GM11168 (cell line): Measurements from ENCODE around the gene TM4SF5.

Source experiments
- in situ Hi-C: fragments of 300-500 bp; cut with MboI; formaldehyde crosslinking; loops from one replicate; pipeline ENCODE4 v1.12.0; 2022; ENCODE audit warnings: low sequenced_read_pairs; ENCODE audit not compliant: unreplicated experiment

TM4SF5 gene, protein sequence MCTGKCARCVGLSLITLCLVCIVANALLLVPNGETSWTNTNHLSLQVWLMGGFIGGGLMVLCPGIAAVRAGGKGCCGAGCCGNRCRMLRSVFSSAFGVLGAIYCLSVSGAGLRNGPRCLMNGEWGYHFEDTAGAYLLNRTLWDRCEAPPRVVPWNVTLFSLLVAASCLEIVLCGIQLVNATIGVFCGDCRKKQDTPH

DNA sequence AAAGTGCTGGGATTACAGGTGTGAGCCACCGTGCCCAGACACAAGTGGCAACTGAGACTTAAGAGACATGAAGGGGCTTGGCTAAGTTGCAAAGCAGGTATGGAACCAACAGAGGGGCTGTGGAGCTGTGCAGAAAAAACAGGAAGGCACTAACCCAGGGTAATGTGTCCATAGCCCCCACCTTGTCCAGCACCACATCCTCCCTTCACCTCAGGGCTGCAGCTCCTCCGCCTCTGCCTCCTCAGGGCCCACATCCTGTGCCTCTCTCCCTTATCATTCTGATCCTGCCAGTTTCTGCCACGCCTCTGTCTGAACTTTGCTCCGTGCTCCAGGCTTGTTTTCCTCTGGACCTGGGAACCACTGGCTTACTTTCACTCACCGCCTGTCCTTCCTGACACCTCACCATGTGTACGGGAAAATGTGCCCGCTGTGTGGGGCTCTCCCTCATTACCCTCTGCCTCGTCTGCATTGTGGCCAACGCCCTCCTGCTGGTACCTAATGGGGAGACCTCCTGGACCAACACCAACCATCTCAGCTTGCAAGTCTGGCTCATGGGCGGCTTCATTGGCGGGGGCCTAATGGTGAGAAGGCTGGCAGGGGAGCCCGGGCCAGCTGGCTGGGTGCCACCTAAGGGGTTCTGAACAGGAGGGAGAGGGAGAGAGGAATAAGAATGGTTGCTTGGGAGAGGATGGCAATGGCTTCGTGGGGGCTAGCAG is at the start of gene TM4SF5:
Gene TM4SF5 (plus strand): TSS at position 368 of the 716 bp plus-strand sequence. CDS start 37 bp downstream, at position 405.
- in situ Hi-C loops: no loop called here

DNA sequence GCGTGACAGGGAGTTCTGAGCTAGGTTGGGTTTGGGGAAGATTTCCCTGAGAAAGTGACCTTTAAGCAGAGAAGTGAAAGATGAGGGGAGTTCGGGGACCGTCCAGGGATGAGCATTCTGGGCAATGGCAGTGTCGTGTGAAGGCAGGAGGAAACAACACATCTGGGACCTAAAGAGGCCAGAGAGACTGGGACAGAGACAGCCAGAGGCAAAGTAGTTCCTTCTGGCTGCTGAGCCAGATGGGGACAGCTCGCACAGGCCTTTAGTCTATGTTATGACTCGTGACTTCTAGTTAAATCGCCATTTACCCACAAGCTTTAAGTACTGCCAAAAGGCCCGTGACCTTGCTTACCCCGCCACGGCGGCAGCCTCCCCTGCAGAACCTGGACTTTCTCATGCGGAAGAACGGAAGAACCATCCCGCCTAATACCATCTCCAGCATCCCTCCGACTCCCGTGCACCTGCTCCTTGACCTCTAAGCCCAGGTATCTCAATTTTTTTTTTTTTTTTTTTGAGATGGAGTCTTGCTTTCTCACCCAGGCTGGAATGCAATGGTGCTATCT is 48.9 kb upstream of the TM4SF5 start:
- in situ Hi-C loops: no loop called here

DNA sequence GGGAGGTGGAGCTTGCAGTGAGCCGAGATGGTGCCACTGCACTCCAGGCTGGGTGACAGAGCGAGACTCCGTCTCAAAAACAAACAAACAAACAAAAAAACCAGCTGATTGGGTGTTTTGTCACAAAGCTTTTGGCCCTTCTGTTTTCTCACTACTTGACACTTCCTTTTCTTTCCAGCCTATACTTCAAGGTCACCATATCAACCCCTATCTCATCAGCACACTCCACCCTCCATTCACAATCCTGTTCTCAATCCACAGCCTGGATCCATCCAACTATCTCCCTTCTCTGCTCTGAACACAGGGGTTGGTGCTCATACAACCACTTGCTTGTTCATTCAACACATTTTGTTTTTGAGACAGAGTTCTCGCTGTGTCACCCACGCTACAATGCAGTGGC is 47.0 kb upstream of the TM4SF5 start:
- in situ Hi-C loops: no loop called here

DNA sequence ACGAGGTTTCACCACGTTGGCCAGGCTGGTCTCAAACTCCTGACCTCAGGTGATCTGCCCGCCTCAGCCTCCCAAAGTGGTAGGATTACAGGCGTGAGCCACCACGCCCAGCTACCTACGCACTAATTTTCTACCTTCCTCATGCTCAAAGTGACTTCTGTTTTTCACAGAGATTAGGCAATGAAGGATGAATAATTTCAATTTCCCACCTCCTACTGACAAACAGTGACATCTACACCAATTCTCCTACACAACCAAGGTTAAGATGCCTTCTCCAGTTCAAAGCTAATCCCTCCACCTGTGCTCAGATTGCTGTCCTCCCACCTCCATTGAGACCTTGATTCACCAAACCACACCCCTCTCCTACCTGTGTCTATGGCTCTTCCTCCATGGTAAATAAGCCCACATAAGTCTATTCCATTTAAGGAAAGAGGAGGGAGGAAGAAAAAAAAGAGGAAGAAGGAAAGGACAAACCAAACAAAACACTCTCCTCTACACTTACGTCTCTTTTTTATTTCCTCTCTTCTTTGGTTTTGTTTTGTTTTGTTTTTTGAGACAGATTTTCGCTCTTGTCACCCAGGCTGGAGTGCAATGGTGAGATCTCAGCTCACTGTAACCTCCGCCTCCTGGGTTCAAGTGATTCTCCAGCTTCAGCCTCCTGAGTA is 45.9 kb upstream of the TM4SF5 start:
- in situ Hi-C loops: no loop called here

DNA sequence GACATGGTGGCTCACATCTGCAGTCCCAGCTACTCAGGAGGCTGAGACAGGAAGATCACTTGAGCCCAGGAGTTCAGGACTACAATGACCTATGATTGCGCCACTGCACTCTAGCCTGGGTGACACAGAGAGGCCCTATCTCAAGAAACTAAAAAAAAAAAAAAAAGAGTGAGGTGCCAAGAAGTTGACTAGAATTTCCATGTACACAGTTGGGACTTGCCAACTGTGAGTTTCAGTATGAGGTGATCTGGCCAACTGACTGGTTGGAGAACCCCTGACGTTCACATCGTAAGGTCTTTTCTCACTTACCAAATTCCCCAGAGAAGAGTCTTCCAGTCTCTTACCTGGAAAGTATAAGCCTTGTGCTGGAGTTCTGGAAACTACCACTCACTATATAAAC is 43.6 kb upstream of the TM4SF5 start:
- in situ Hi-C loops: no loop called here

DNA sequence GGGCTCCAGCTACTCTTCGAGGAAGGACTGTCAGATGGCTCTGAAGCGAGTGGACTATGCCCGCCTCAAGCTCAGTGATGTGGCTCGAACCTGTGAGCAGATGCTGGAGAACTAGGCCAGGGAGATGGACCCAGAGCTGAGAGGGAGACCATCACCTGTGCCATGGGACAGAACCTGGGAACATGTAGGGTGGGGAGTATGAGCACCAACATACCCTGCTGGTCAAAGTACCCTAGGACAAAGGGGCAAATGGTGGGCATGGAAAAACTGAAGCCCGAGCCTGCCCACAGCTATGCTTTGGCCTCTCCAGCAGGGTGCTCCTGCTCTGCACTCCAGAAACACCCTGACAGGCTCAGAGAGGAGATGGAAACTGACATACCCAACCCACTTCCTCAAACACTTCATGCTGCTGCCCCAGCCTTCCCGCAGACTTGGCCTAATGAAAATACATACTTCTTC is 38.6 kb upstream of the TM4SF5 start:
- in situ Hi-C loops: no loop called here

DNA sequence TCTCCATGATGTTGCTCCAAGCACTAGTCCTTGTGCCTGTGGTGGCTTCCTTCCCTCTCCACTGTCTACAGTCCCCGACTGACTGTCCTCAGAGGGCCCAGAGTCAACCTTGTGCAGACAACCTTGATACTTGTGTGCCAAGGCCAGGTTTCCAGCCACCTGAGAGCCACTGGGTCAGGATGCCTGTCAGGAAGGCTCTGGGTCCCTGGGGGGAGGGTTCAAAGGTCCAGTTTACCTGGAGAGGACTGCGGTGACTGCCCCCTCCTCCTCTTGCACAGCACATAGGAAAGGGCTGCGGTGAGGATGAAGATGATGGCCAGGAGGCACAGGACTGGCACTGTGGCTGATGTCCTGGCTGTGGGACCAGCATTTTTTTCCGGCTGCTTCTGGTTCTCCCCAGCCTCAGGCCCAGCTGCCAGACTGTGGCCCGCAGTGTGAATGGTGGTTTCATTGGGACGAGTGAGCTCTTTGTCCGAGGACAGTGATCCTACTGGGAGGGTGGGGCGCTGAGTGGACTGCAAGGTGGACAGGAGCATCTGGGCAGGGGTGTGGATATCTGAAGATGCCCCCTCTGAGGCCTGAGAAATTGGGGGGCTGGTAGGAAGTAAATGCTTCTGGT is 36.7 kb upstream of the TM4SF5 start:
- in situ Hi-C loops: no loop called here

DNA sequence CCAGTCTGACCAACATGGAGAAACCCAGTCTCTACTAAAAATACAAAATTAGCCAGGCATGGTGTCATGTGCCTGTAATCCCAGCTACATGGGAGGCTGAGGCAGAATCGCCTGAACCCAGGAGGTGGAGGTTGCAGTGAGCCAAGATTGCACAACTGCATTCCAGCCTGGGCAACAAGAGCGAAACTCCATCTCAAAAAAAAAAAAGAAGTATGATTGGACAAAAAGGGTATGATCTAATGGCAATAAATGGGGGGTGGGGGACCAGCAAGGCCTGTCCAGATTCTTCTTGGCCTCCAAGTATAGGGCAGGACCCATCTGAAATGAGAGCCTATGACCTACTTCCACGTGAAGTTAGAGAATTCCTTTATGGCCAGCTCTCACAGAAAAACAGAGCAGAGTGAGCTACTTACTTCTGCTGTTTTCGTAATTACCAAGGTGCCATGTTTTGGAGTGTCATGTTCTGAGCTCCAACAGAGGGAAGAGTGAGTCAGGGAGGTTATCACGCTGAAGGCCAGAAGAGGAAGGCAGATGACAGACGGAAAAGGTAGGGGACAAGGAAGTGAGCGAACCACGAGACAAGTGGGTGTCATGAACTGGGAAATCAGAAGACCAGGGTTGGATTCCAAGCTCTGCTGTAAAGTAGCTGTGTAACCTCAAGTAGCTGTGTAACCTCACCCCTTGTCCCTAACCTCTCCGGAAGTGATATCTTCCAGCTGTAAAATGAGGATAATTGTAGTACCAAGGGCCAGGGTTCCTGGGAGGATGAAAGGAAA is 35.6 kb upstream of the TM4SF5 start:
- in situ Hi-C loops: no loop called here

DNA sequence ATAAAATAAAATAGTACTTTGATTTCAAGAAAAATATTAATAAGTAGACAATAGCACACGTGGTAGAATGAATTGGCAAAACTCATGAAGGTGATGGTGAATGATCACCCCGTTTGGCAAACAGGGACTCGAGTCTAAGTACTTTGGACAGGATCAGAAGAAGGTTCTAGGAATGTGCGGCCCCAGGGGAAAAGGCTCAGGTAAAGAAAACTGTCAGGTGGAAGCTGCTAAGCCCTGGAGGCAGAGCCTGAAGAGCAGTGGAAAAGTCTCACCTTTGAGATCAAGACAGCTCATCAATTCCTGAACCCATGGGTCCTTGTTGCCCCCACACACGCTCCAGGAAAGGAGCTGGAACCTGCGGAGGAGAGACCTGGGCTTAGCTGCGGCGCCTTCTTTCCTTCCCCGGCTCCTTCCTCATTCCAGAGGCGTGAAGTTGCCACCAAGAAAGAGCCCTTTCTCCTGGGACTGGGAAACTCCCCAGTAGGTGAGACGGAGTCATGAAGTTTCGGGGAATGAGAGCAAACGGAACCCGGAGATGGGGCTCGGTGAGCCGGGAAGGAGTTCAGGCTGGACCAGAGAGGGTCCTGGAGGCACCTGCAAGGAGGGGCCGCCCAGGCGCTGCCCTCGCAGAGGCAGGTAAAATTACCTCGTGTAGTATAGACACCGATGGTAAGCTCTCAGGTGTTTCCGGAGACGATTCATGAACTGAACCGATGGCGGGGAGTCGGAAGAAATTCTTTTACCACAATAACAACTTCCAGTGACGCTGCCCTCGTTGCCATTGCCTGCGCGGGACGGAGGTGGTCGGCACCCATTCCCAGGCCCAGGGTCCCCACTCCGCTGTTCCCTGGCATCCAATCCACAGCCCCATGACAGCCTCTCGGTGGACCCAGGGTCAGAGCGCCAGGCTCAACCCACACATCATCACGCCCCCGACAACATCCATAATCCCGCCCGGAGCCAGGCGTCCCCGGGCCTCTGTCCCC is 33.3 kb upstream of the TM4SF5 start:
- in situ Hi-C loops: no loop called here

DNA sequence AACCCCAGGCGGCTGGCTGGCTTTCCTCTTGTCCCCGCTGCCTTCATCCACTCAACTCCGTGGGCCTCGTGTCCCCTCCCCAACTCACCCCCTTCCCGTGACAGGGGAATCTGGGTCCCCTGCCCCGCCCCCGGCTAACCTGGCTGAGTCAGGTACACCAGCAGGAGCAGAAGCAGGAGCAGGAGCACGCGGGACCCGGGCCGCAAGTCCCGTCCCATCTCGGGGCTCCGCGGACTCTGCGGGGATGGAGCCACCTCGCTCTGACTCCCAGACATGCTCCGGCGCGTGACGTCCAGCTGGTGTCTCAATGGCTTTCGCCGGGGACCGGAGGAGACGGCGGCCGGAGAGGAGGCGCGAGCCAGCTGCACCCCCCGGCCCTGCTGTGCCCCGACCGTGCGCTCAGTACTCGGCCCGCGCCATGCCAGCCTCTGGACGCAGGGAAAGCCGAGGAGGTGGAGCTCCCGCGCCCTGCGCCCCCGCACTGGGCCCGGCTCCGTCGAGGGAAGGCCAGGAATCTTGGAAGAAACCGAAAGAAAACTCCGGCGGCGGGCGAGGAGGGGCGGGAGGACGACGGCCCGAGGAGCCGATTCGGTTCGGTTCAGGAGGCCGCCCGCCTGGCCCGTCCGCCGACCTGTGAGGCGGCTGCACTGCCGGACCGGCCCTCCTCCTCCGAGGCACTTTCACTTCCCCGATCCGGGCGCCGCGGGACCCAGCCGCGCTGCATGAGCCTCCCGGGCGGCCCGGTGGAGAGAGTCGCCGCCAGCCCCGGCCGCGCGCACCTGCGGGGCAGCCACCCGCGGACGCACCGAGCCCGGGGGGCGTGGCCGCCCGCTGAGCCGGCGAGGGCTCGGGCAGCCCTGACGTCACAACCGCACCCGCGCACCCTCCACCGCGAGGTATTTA is 32.3 kb upstream of the TM4SF5 start, which contains the start of the genes CXCL16 and ZMYND15:
Gene CXCL16 (minus strand): TSS at position 807 of the 903 bp plus-strand sequence. CDS start 589 bp downstream, at position 218.
Gene ZMYND15 (plus strand): TSS at position 712 of the 903 bp plus-strand sequence. CDS start 716 bp downstream, outside the sequence.
- in situ Hi-C loops: no loop called here

DNA sequence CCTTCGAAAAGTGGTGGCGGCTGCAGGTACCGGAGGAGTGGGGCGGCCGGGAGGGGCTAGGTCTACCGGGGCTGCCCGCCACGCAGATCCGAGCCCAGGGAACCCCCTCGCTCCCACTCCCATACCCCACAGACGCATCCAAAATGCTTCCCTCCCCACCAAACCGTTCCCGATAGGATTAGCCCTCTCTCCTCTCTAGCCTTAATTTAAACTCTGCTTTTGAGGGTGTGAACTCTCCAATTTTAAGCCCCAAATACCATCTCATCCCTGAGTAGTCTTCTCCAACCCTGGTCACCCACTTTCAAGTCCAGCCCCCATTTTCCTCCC is 31.7 kb upstream of the TM4SF5 start:
- in situ Hi-C loops: no loop called here

DNA sequence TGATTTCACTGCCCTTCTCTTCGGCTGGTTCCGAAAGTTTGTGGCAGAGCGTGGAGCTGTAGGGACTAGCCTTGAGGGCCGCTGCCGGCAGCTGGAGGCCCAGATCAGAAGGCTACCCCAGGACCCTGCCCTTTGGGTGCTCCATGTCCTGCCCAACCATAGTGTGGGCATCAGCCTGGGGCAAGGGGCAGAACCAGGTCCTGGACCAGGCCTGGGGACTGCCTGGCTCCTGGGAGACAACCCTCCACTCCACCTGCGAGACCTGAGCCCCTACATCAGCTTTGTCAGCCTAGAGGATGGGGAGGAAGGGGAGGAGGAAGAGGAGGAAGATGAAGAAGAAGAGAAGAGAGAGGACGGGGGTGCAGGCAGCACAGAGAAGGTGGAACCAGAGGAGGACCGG is 31.1 kb upstream of the TM4SF5 start:
- in situ Hi-C loops: no loop called here

DNA sequence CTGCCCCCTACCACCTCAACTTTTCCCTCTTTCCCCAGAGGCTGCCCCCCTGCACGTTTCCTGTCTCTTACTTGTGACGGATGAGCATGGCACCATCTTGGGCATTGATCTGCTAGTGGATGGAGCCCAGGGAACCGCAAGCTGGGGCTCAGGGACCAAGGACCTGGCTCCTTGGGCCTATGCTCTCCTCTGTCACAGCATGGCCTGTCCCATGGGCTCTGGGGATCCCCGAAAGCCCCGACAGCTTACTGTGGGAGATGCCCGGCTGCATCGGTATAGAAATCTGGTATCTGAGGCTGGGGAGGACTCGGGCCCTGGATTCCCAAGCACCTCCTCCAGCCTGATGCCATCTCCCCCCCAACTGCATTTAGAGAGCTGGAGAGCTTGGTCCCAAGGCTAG is 30.1 kb upstream of the TM4SF5 start:
- in situ Hi-C loops: no loop called here

DNA sequence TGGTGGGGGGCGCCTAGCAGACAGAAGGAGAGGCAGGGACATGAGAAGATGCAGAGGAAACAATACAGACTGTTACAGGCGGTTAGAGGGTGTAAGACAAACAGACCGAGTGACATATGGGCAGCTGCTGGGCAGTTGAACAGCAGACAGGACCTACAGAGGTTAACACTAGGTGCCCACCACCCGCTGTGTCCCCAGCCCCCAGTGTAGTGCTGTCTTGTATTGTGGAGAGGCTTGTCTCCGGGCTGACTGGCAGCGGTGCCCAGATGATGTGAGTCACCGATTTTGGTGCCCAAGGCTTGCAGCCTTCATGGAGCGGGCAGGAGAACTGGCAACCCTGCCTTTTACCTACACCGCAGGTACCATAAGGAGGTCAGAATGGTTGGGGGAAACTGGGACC is 29.6 kb upstream of the TM4SF5 start:
- in situ Hi-C loops: no loop called here

DNA sequence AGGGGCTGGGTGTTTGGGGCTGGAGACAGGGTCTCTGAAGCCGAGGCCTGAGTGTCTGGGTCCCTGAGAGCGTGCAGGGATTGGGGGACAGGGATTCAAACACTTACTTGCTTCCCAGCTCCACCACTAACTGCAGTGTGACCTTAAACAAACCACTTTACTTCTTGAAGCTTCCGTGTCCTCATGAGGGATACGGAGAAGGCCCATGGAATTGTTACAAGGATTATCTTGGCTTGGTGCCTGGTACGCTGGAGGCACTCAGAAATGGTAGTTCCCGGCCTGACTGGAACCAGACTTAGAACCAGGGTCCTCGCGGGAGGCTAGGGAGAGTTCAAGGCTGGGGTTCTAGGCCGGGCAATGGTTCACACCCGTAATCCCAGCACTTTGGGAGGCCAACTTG is 29.1 kb upstream of the TM4SF5 start:
- in situ Hi-C loops: no loop called here

DNA sequence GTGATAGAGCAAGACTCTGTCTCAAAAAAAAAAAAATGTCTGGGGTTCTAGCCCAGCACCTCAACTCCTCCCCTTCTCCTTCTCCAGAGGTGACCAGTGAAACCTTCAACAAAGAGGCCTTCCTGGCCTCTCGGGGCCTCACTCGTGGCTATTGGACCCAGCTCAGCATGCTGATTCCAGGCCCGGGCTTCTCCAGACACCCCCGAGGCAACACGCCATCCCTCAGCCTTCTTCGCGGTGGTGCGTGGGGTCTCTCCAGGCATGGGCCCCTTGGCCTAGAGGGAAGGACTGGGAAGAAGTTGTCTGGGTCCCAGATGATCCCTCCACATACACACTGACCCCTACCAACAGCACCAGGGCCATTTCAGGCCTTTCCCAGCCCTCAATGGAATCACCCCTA is 28.5 kb upstream of the TM4SF5 start:
- in situ Hi-C loops: no loop called here

DNA sequence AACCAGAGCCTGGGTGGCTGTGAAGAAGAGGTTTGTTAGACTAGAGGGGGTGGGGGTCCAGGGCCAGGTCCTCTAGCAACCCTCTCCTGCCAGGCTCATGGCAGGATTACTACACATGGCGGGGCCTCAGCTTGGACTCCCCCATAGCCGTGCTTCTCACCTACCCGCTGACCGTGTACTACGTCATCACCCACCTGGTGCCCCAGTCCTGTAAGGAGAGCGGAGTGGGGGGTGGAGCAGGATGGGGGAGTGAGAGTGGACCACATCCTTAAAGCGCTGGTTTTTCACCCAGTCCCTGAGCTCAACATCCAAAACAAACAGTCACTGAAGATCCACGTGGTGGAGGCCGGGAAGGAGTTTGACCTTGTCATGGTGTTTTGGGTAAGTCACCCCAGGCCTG is 27.8 kb upstream of the TM4SF5 start:
- in situ Hi-C loops: no loop called here
